MCF 10A (cell line): ENCODE measurements around the gene TNFSF18. TPM values are rescaled to one million over a fixed set of nuclear protein-coding genes. Genes with fewer than 3 reads are reported as not detected.

Source experiments
- BruUV-seq: library from RNA; stranded (reverse); fragments of 400-500 nt; replicated peaks from 2 replicates; lab custom pipeline; 2021; lab: Mats Ljungman, UMichigan
- CTCF ChIA-PET: fragments of 300-600 bp; sonication (Branson Sonifier 250); formaldehyde crosslinking; extraction: SDS; loops from one replicate; lab custom pipeline; 2021; ENCODE audit warnings: antibody characterized with exemption, inconsistent platforms; lab: Yijun Ruan, JAX
- POLR2A ChIA-PET: fragments of 300-600, 350-650 bp; sonication (Branson Sonifier 250); formaldehyde crosslinking; extraction: SDS; loops from one replicate; lab custom pipeline; 2020; ENCODE audit warnings: antibody characterized with exemption, inconsistent platforms; lab: Yijun Ruan, JAX
- DNase-seq: peaks from one replicate; pipeline ENCODE4 v3.0.0-alpha.2; 2018; ENCODE audit not compliant: unreplicated experiment
- H3K27ac Mint-ChIP-seq: one replicate; pipeline ENCODE4 v1.8.0; 2022; ENCODE audit warnings: mild to moderate bottlenecking, low read depth, mixed read lengths; ENCODE audit not compliant: unreplicated experiment
- H3K27me3 Mint-ChIP-seq: one replicate; pipeline ENCODE4 v1.8.0; 2022; ENCODE audit warnings: mixed read lengths; ENCODE audit not compliant: insufficient read depth, unreplicated experiment
- H3K36me3 Mint-ChIP-seq: one replicate; pipeline ENCODE4 v1.8.0; 2022; ENCODE audit warnings: mild to moderate bottlenecking, moderate library complexity, mixed read lengths; ENCODE audit not compliant: insufficient read depth, unreplicated experiment
- H3K4me1 Mint-ChIP-seq: one replicate; pipeline ENCODE4 v1.8.0; 2022; ENCODE audit warnings: mixed read lengths; ENCODE audit not compliant: insufficient read depth, unreplicated experiment
- H3K4me3 Mint-ChIP-seq: one replicate; pipeline ENCODE4 v1.8.0; 2022; ENCODE audit warnings: mild to moderate bottlenecking, moderate library complexity, mixed read lengths; ENCODE audit not compliant: unreplicated experiment
- H3K9me3 Mint-ChIP-seq: one replicate; pipeline ENCODE4 v1.8.0; 2022; ENCODE audit warnings: mixed read lengths; ENCODE audit not compliant: unreplicated experiment
- CTCF ChIP-seq: fragments of 200-600 bp; IDR thresholded peaks from one replicate; pipeline ENCODE4 v1.8.0; 2022; ENCODE audit warnings: antibody characterized with exemption, mild to moderate bottlenecking; ENCODE audit not compliant: unreplicated experiment
- intact Hi-C: fragments of 100-400 bp; cut with micrococcal nuclease; formaldehyde crosslinking; loops from 2 replicates; pipeline ENCODE4 v1.14.1; 2022
- total RNA-seq: library from RNA; stranded (reverse); gene quantifications from 2 replicates; pipeline ENCODE4 v1.2.3, GENCODE V29; 2022

Gene TNFSF18
- total RNA-seq, 1 experiment from 2014 or later: 0.49 TPM

GRCh38 chr1:172991674-172992400, 58.9 kb downstream of the TNFSF18 start:
- no peak overlapping the region for H3K27ac Mint-ChIP-seq
- intact Hi-C loops: no loop called here
- no peaks in the 10 kb centered on the region for H3K27me3 Mint-ChIP-seq
- no peak for DNase-seq
- ChIA-PET CTCF (interaction anchor here (0.6 to 1.0 kb wide), 3 partner anchors 14 to 122 kb away, joined by 3 to 4 read pairs (median 3); no protein-coding TSS in a partner anchor), POLR2A (interaction anchor here (0.6 to 0.8 kb wide), 3 partner anchors 8 to 380 kb away, joined by 3 read pairs; no protein-coding TSS in a partner anchor)
- H3K4me3 Mint-ChIP-seq: no peak overlapping the region
- H3K9me3 Mint-ChIP-seq: no peaks in the 10 kb centered on the region
- BruUV-seq: no TSS peak
- no peak for TF ChIP-seq CTCF
- H3K36me3 Mint-ChIP-seq: no peaks in the 10 kb centered on the region
- H3K4me1 Mint-ChIP-seq: peaks cover 10% of the 10 kb centered on the region

GRCh38 chr1:172990598-172991215, 60.0 kb downstream of the TNFSF18 start:
- BruUV-seq: no TSS peak
- H3K4me3 Mint-ChIP-seq: no peak overlapping the region
- CTCF ChIA-PET: interaction anchor here (1.0 kb wide), 1 partner anchor 13 kb away, joined by 3 read pairs; no protein-coding TSS in a partner anchor
- no peaks in the 10 kb centered on the region for H3K9me3 Mint-ChIP-seq
- H3K27ac Mint-ChIP-seq: no peak overlapping the region
- no peaks in the 10 kb centered on the region for H3K27me3 Mint-ChIP-seq
- intact Hi-C loops: no loop called here
- no peaks in the 10 kb centered on the region for H3K36me3 Mint-ChIP-seq
- POLR2A ChIA-PET: interaction anchor here (0.7 to 0.8 kb wide), 2 partner anchors 9 to 51 kb away, joined by 3 read pairs; no protein-coding TSS in a partner anchor
- no peak for DNase-seq
- no peak for TF ChIP-seq CTCF
- peaks cover 10% of the 10 kb centered on the region for H3K4me1 Mint-ChIP-seq

Other genes starting within 250 kb of the TNFSF18 start
- gene TNFSF4, start 156.4 kb upstream of the TNFSF18 start, total RNA-seq: 0.23 and 0.74 TPM in 2 replicates